GM19023 (cell line): Measurements from ENCODE around the gene TAS1R1.

Experiments used
- ATAC-seq: cut with Tn5 transposase; IDR thresholded peaks from one replicate; pipeline ENCODE4 v1.9.1; 2021; ENCODE audit warnings: mild to moderate bottlenecking, moderate library complexity; ENCODE audit not compliant: unreplicated experiment

The TAS1R1 gene

GRCh38 chr1:6602669-6603237, 47.6 kb downstream of the TAS1R1 start, which contains the start of gene KLHL21:
TSS of gene KLHL21 (minus strand) at chr1:6602869. CDS start at chr1:6602817, 52 bp downstream.
- ATAC-seq = peak; percentile 50

GRCh38 chr1:6603238-6603914, 48.3 kb downstream of the TAS1R1 start:
- ATAC-seq = peak; percentile 5

DNA sequence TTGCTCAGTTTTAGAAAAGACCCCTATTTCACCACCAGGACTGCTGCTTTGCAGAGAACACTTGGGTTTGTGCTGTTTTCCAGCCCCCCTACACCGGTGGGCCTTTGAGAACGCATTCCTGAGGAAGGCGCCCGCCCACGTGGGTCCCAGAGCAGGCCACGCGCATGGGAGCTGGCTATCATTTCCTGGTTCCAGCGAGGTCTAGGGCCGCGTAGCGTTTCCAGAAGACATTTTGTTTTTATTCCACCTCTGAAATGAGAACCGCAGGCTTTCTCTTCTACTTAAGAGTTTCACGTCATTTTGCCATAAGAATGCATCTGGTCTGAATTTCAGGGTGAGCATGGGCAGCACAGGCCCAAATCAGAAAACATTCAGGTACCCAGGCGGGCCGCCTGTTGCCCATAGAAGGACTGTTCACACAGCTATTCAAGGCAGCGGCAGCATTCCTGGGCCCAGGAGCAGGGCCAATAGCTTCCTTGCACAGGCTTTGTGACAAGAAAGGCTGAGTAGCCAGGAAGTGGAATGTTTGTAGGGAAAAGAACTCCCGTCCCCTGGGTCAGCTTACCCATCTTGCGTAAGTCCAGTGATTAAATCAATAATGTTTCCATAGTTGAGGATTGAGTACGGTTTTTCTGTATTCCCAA, 48.9 kb downstream of the TAS1R1 start:
- ATAC-seq = no peak

DNA sequence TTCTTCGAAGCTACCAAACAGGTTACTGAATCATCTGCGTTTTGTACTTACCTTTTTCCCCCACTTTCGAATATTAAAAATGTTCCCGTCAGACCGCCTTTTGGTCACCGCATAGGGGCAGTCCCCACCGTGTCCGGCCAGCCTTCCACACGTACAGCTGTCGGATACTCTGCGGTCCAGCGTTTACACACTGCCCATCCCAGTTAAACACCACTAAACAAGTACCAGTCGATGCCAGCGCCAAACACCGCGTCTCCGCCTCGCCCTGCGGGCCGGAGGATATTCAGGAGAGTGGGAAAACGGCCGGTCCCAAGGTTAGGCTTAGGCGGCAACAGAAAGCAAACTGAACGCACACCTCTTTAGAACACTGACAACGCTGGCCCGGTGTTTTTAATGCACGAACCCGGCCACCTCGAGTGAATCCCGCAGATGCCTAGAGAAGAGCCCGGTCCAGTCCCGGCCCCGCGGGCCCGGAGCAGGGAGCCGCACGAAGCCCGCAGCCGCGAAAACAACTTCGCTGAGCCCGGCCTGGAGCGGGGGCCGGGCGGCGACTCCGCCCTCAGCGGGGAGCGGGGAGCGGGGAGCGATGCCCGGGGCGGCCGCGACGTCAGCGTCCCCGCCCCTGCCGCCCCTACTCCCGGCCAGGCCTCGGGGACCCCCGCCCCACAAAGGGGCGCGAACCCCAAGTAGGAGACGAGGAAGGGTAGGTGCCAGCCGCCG, 57.7 kb downstream of the TAS1R1 start:
- peak; percentile 38 for ATAC-seq

GRCh38 chr1:6613361-6614018, 58.4 kb downstream of the TAS1R1 start, which contains the start of gene PHF13:
TSS of gene PHF13 (plus strand) at chr1:6613731. CDS start at chr1:6614067, 336 bp downstream.
- peak; percentile 84 for ATAC-seq

- ATAC-seq = no peak
These were observed 59.2 kb downstream of the TAS1R1 start for GRCh38 chr1:6614019-6614928.

- no peak for ATAC-seq
These were observed 60.0 kb downstream of the TAS1R1 start for GRCh38 chr1:6614929-6615785.

DNA sequence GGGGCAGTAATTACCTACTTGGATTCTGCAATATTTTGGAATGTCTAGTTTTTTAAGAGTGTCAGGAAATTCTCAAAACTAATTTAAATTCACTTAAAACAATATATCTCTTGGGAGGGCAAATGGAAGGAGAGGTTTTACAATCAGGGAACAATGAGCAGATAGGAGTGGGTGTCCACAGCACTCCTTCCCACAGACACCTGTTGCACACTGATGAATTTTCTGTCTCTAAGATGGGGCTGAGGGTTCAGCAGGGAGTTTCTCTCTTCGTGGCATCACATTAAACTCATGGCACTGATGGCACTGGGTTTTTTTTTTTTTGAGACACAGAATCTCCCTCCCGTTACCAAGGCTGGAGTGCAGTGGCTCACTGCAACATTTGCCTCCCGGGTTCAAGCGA, 63.9 kb downstream of the TAS1R1 start:
- no peak for ATAC-seq

- ATAC-seq = no peak
These were observed 66.6 kb downstream of the TAS1R1 start for GRCh38 chr1:6621429-6622391.

- no peak for ATAC-seq
These were observed 67.5 kb downstream of the TAS1R1 start for GRCh38 chr1:6622396-6623152.

GRCh38 chr1:6623269-6623965, 68.3 kb downstream of the TAS1R1 start:
- ATAC-seq = no peak

GRCh38 chr1:6624710-6625583, 69.8 kb downstream of the TAS1R1 start, which contains the start of gene THAP3:
TSS of gene THAP3 (plus strand) at chr1:6624868. CDS start at chr1:6625219, 351 bp downstream.
- peak; percentile 87 for ATAC-seq

- ATAC-seq = no peak
These were observed 70.6 kb downstream of the TAS1R1 start for GRCh38 chr1:6625584-6626149.

- no peak for ATAC-seq
These were observed 71.9 kb downstream of the TAS1R1 start for GRCh38 chr1:6627031-6627430.
